HCT116 (cell line): ENCODE data around the gene HPCAL1.

Experiments used
- CEBPB ChIP-seq: IDR thresholded peaks from 2 replicates; pipeline ENCODE4 v1.6.1; 2012; ENCODE audit warnings: low read depth
- EZH2 ChIP-seq: fragments of 200-600 bp; sonication (generic); IDR thresholded peaks from 2 replicates; pipeline ENCODE4 v1.6.1; 2017; ENCODE audit warnings: antibody characterized with exemption, mixed run types
- EZH2phosphoT487 ChIP-seq: fragments of 200-600 bp; IDR thresholded peaks from 2 replicates; pipeline ENCODE4 v1.6.1; 2018; ENCODE audit warnings: antibody characterized with exemption, borderline replicate concordance
- POLR2A ChIP-seq: IDR thresholded peaks from 2 replicates; pipeline ENCODE4 v1.7.0; 2011; ENCODE audit warnings: borderline replicate concordance; ENCODE audit not compliant: insufficient read depth, insufficient read length; ENCODE audit errors: extremely low read depth
- POLR2AphosphoS5 ChIP-seq: IDR thresholded peaks from 2 replicates; pipeline ENCODE4 v1.6.1; 2011; ENCODE audit warnings: mild to moderate bottlenecking, low read depth, low read length, moderate library complexity
- SIN3A ChIP-seq: IDR thresholded peaks from 2 replicates; pipeline ENCODE4 v1.6.1; 2012; ENCODE audit warnings: low read depth
- SP1 ChIP-seq: IDR thresholded peaks from 2 replicates; pipeline ENCODE4 v1.6.1; 2012; ENCODE audit warnings: low read depth
- TCF7L2 ChIP-seq: IDR thresholded peaks from 2 replicates; pipeline ENCODE4 v1.7.0; 2011; ENCODE audit warnings: borderline replicate concordance, inconsistent platforms; ENCODE audit not compliant: insufficient read depth, insufficient read length; ENCODE audit errors: extremely low read depth
- YY1 ChIP-seq: IDR thresholded peaks from 2 replicates; pipeline ENCODE4 v1.6.1; 2011; ENCODE audit warnings: low read length, low read depth, moderate library complexity, mild to moderate bottlenecking; ENCODE audit not compliant: insufficient replicate concordance; ENCODE audit errors: extremely low read depth
- ZNF274 ChIP-seq: fragments of 200-500 bp; sonication (Bioruptor generic); IDR thresholded peaks from 2 replicates; pipeline ENCODE4 v1.6.1; 2014; ENCODE audit warnings: mild to moderate bottlenecking, low read depth, low read length, inconsistent platforms
- TF ChIP-seq, protein P1 (sequence below): IDR thresholded peaks from 2 replicates; pipeline ENCODE4 v1.6.1; 2012; ENCODE audit warnings: low read depth
- TF ChIP-seq, protein P2 (sequence below), 3 experiments: fragments of 200-600 bp in 1 of 3; sonication (generic) in 1 of 3; IDR thresholded peaks in 2 of 3; conservative IDR thresholded peaks in 1 of 3; 2 replicates each; pipeline ENCODE4 v1.5.1; 2012 to 2017; ENCODE audit warnings: low read depth in 2 of 3, low read length in 2 of 3, antibody characterized with exemption in 1 of 3, borderline replicate concordance in 1 of 3, control low read depth in 1 of 3, mild to moderate bottlenecking in 1 of 3, mixed read lengths in 1 of 3, mixed run types in 1 of 3, moderate library complexity in 1 of 3; ENCODE audit not compliant: insufficient read depth in 1 of 3
- TF ChIP-seq, protein P3 (sequence below): IDR thresholded peaks from 2 replicates; pipeline ENCODE4 v1.6.1; 2012
- TF ChIP-seq, protein P4 (sequence below): IDR thresholded peaks from 2 replicates; pipeline ENCODE4 v1.6.1; 2011; ENCODE audit warnings: mild to moderate bottlenecking, low read length, moderate library complexity; ENCODE audit not compliant: insufficient replicate concordance; ENCODE audit errors: extremely low read depth

DNA sequence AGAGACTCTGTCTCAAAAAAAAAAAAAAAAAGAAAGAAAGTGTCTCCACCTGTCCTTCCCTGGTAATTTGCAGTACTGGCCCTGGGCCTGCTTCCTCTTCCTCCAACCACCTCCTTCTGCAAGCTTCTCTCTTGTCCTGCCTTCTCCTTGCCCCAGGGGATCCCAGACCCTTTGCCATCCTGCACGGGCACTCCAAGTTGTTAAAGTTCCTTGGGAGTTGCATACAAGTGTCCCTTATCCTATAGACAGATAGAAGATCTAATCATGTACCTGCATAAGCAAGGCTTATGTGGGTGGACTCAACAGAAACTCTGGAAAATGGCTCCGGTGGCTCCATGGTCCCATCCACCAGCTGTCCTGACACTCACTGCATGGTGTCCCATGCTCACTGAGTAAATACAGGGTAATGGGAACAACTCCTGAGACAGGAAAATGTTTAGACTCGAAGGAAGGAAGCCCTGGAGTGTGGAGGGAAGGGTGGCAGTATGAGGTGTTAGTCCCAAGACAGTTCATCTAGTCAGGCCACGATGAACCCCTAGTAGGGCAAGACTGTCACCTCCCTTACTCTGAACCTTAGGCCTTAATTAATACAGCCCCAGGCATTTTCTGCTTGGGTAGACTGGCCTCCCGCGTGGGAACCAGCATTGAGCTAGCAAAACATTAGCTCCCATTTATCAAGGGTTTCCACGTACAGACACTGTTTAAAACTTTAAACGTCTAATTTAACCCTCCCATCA is 128.3 kb downstream of the HPCAL1 start:
- TF ChIP-seq, protein P1, sequence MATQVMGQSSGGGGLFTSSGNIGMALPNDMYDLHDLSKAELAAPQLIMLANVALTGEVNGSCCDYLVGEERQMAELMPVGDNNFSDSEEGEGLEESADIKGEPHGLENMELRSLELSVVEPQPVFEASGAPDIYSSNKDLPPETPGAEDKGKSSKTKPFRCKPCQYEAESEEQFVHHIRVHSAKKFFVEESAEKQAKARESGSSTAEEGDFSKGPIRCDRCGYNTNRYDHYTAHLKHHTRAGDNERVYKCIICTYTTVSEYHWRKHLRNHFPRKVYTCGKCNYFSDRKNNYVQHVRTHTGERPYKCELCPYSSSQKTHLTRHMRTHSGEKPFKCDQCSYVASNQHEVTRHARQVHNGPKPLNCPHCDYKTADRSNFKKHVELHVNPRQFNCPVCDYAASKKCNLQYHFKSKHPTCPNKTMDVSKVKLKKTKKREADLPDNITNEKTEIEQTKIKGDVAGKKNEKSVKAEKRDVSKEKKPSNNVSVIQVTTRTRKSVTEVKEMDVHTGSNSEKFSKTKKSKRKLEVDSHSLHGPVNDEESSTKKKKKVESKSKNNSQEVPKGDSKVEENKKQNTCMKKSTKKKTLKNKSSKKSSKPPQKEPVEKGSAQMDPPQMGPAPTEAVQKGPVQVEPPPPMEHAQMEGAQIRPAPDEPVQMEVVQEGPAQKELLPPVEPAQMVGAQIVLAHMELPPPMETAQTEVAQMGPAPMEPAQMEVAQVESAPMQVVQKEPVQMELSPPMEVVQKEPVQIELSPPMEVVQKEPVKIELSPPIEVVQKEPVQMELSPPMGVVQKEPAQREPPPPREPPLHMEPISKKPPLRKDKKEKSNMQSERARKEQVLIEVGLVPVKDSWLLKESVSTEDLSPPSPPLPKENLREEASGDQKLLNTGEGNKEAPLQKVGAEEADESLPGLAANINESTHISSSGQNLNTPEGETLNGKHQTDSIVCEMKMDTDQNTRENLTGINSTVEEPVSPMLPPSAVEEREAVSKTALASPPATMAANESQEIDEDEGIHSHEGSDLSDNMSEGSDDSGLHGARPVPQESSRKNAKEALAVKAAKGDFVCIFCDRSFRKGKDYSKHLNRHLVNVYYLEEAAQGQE: no peak
- TF ChIP-seq EZH2phosphoT487 (no peak), EZH2 (no peak), TCF7L2 (no peak), POLR2A (no peak), CEBPB (no peak), POLR2AphosphoS5 (peak; percentile 8; the same call in 1 of the 2 replicates), YY1 (no peak), ZNF274 (no peak), SIN3A (no peak), SP1 (no peak)
- TF ChIP-seq, protein P2, sequence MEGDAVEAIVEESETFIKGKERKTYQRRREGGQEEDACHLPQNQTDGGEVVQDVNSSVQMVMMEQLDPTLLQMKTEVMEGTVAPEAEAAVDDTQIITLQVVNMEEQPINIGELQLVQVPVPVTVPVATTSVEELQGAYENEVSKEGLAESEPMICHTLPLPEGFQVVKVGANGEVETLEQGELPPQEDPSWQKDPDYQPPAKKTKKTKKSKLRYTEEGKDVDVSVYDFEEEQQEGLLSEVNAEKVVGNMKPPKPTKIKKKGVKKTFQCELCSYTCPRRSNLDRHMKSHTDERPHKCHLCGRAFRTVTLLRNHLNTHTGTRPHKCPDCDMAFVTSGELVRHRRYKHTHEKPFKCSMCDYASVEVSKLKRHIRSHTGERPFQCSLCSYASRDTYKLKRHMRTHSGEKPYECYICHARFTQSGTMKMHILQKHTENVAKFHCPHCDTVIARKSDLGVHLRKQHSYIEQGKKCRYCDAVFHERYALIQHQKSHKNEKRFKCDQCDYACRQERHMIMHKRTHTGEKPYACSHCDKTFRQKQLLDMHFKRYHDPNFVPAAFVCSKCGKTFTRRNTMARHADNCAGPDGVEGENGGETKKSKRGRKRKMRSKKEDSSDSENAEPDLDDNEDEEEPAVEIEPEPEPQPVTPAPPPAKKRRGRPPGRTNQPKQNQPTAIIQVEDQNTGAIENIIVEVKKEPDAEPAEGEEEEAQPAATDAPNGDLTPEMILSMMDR (IDR thresholded peaks at IDR 0.05 in 2 of 3, conservative IDR thresholded peaks at IDR 0.05 in 1 of 3; ENCODE audit: borderline replicate concordance in 1 of 3, insufficient read depth in 1 of 3, low read depth in 2 of 3, low read length in 2 of 3): no peak
- TF ChIP-seq, protein P3, sequence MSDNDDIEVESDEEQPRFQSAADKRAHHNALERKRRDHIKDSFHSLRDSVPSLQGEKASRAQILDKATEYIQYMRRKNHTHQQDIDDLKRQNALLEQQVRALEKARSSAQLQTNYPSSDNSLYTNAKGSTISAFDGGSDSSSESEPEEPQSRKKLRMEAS: no peak
- TF ChIP-seq, protein P4, sequence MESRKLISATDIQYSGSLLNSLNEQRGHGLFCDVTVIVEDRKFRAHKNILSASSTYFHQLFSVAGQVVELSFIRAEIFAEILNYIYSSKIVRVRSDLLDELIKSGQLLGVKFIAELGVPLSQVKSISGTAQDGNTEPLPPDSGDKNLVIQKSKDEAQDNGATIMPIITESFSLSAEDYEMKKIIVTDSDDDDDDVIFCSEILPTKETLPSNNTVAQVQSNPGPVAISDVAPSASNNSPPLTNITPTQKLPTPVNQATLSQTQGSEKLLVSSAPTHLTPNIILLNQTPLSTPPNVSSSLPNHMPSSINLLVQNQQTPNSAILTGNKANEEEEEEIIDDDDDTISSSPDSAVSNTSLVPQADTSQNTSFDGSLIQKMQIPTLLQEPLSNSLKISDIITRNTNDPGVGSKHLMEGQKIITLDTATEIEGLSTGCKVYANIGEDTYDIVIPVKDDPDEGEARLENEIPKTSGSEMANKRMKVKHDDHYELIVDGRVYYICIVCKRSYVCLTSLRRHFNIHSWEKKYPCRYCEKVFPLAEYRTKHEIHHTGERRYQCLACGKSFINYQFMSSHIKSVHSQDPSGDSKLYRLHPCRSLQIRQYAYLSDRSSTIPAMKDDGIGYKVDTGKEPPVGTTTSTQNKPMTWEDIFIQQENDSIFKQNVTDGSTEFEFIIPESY: no peak
